GM12878 (cell line): Measurements from ENCODE around the gene TRIM54. TPM values are rescaled to one million over a fixed set of nuclear protein-coding genes. Genes with fewer than 3 reads are reported as not detected.
"Not testable (repeated sequence)": the region's sequence is repeated elsewhere in the genome, so short reads cannot be mapped to it uniquely, and the experiment has no call there.

ENCODE experiments used
- ATAC-seq: fragments of 200-7000 bp; cut with Tn5 transposase; 3 replicates; pipeline ENCODE4 v1.9.1; 2020; ENCODE audit warnings: mild to moderate bottlenecking, moderate library complexity
- BruUV-seq: library from RNA; stranded (reverse); fragments of 400-500 nt; replicated peaks from 2 replicates; lab custom pipeline; 2021; lab: Mats Ljungman, UMichigan
- CTCF ChIA-PET: fragments of 300-600 bp; sonication (Branson Sonifier 250); formaldehyde crosslinking; extraction: SDS; loops from one replicate; lab custom pipeline; 2021; ENCODE audit warnings: inconsistent platforms; lab: Yijun Ruan, JAX
- POLR2A ChIA-PET: fragments of 350-600 bp; formaldehyde crosslinking; extraction: SDS; loops from one replicate; lab custom pipeline; 2021; ENCODE audit warnings: inconsistent platforms; lab: Charles Lee
- RAD21 ChIA-PET: fragments of 300-600 bp; sonication (Branson Sonifier 250); formaldehyde crosslinking; loops from one replicate; lab custom pipeline; 2023; ENCODE audit warnings: antibody characterized with exemption; ENCODE audit not compliant: unreplicated experiment; lab: Charles Lee
- SMC1A ChIA-PET: fragments of 300-600 bp; sonication (Branson Sonifier 250); formaldehyde crosslinking; loops from one replicate; lab custom pipeline; 2023; ENCODE audit not compliant: unreplicated experiment, uncharacterized antibody; lab: Charles Lee
- DNase-seq: peaks from one replicate; pipeline ENCODE4 v3.0.0-alpha.2; 2011; ENCODE audit warnings: low read depth, low spot score
- FAIRE-seq: peaks from 3 replicates; lab custom pipeline; 2011; peaks lifted over from hg19 to GRCh38; lab: Jason Lieb, UNC
- H2AFZ ChIP-seq: 2 replicates; pipeline ENCODE4 v1.6.0; 2011; ENCODE audit warnings: low read depth, low read length, control low read depth; ENCODE audit not compliant: control insufficient read depth
- H3K27ac ChIP-seq: 2 replicates; pipeline ENCODE4 v1.5.1; 2011; ENCODE audit warnings: control low read depth; ENCODE audit not compliant: control insufficient read depth, insufficient read depth
- H3K27me3 ChIP-seq, 2 experiments: replicated peaks in 1 of 2; 2 replicates each; pipeline versions ENCODE4 v1.6.0 to v1.6.1; 2011; ENCODE audit warnings: low read length in 1 of 2; ENCODE audit not compliant: control insufficient read depth in 2 of 2, insufficient read depth in 2 of 2
- H3K36me3 ChIP-seq, 2 experiments: 2 replicates each; pipeline ENCODE4 v1.5.1; 2011; ENCODE audit warnings: low read length in 1 of 2; ENCODE audit not compliant: control insufficient read depth in 2 of 2, insufficient read depth in 2 of 2
- H3K4me1 ChIP-seq: 2 replicates; pipeline ENCODE4 v1.6.1; 2011; ENCODE audit warnings: mild to moderate bottlenecking, low read length, moderate library complexity, mixed read lengths; ENCODE audit not compliant: control insufficient read depth, insufficient read depth
- H3K4me2 ChIP-seq: 2 replicates; pipeline ENCODE4 v1.6.0; 2011; ENCODE audit warnings: control low read depth; ENCODE audit not compliant: control insufficient read depth, insufficient read depth
- H3K4me3 ChIP-seq: fragments of 200-600 bp; sonication (generic); 2 replicates; pipeline ENCODE4 v1.5.1; 2016
- H3K79me2 ChIP-seq: 2 replicates; pipeline ENCODE4 v1.6.0; 2011; ENCODE audit warnings: low read length; ENCODE audit not compliant: control insufficient read depth, insufficient read depth
- H3K9ac ChIP-seq: 2 replicates; pipeline ENCODE4 v1.8.0; 2011; ENCODE audit warnings: low read length, control low read depth, mixed read lengths; ENCODE audit not compliant: control insufficient read depth, insufficient read depth
- H3K9me3 ChIP-seq: replicated peaks from 3 replicates; pipeline ENCODE4 v1.5.1; 2011; ENCODE audit warnings: mild to moderate bottlenecking, low read length; ENCODE audit not compliant: control insufficient read depth, insufficient read depth
- H4K20me1 ChIP-seq: 2 replicates; pipeline ENCODE4 v1.6.0; 2011; ENCODE audit not compliant: control insufficient read depth, insufficient read depth
- CEBPB ChIP-seq, 2 experiments: fragments of 150-350 bp in 1 of 2; IDR thresholded peaks; 2 replicates each; pipeline ENCODE4 v1.6.1; 2012 to 2014; ENCODE audit warnings: low read depth in 2 of 2, low read length in 2 of 2, borderline replicate concordance in 1 of 2, inconsistent platforms in 1 of 2
- CHD2 ChIP-seq: IDR thresholded peaks from 2 replicates; pipeline ENCODE4 v1.6.1; 2011; ENCODE audit warnings: low read depth, low read length, improper control_type of control experiment, borderline replicate concordance
- FOXK2 ChIP-seq: fragments of 450-650 bp; IDR thresholded peaks from 2 replicates; pipeline ENCODE4 v1.6.1; 2017; ENCODE audit warnings: mild to moderate bottlenecking, moderate library complexity
- POLR2AphosphoS2 ChIP-seq: IDR thresholded peaks from 2 replicates; pipeline ENCODE4 v1.6.1; 2011; ENCODE audit warnings: low read depth, mild to moderate bottlenecking, low read length, improper control_type of control experiment, moderate library complexity
- ZNF217 ChIP-seq: fragments of 450-650 bp; IDR thresholded peaks from 2 replicates; pipeline ENCODE4 v1.6.1; 2017; ENCODE audit warnings: antibody characterized with exemption, mild to moderate bottlenecking
- ZNF274 ChIP-seq: IDR thresholded peaks from one replicate; pipeline ENCODE4 v1.8.0; 2011; ENCODE audit not compliant: insufficient read length, insufficient read depth
- WGBS: methylation state at CpG from one replicate; pipeline ENCODE4 v1.1.6; 2016; ENCODE audit warnings: low lambda C conversion rate; ENCODE audit not compliant: insufficient replicate concordance, insufficient coverage; ENCODE audit errors: missing lambda C conversion rate; 5-methylcytosine and 5-hydroxymethylcytosine counted together
- in situ Hi-C: fragments of 300-500 bp; cut with MboI; formaldehyde crosslinking; loops from 9 replicates; pipeline ENCODE4 v1.14.3; 2018; ENCODE audit warnings: mixed read lengths
- intact Hi-C: fragments of 100-400 bp; cut with micrococcal nuclease; formaldehyde crosslinking; loops from one replicate; pipeline ENCODE4 v1.14.2; 2022; ENCODE audit not compliant: unreplicated experiment
- polyA plus RNA-seq, 11 experiments: library from polyadenylated mRNA; depleted of rRNA in 4 of 11; unstranded in 6 of 11; stranded (reverse) in 5 of 11; fragments of >200 nt; fragmentation: Nextera tagmentation in 4 of 11; fragmentation: Illumina TruSeq in 1 of 11; extraction: Ambion mirVana in 4 of 11; extraction: Trizol in 1 of 11; gene quantifications; 1 replicate in 1 of 11; 2 replicates in 10 of 11; pipeline versions ENCODE4 v1.2.1 to v1.2.3, GENCODE V29; 2011 to 2016; ENCODE audit warnings: inconsistent platforms in 2 of 11, missing spikeins in 2 of 11, low read depth in 1 of 11
- total RNA-seq, 4 experiments: library from RNA; depleted of rRNA in 3 of 4; stranded (reverse); fragments of >200 nt in 3 of 4; fragmentation: Illumina TruSeq in 1 of 4; extraction: Trizol in 1 of 4; gene quantifications; 2 replicates each; pipeline versions ENCODE4 v1.2.1 to v1.2.3, GENCODE V29; 2013 to 2021

TRIM54 gene
- total and polyA plus RNA-seq, 10 of the 15 experiments (the other 5 are each of a cell fraction or from before 2014, with no cell fraction given): 0.03 to 0.08 TPM; not detected in 8

- no peak for TF ChIP-seq CEBPB (IDR thresholded peaks at IDR 0.05; ENCODE audit: borderline replicate concordance in 1 of 2, low read depth in 2 of 2, low read length in 2 of 2)
- TF ChIP-seq, all 136 proteins: peak for 0
Measured at GRCh38 chr2:27265536-27265870, 16.7 kb upstream of the TRIM54 start (continued).

- H3K4me2 ChIP-seq, H3K79me2 ChIP-seq, BruUV-seq, DNase-seq, H3K27ac ChIP-seq, H3K4me3 ChIP-seq, FAIRE-seq, intact Hi-C loops, H4K20me1 ChIP-seq, H3K9ac ChIP-seq, ATAC-seq, H2AFZ ChIP-seq, H3K9me3 ChIP-seq, in situ Hi-C loops, H3K36me3 ChIP-seq, POLR2A ChIA-PET: not testable (repeated sequence)
- Histone ChIP-seq H3K4me1 (peaks cover 20% of the 10 kb centered on the region), H3K27me3 (peaks cover 14 to 19% of the 10 kb centered on the region in 2 experiments)
- ChIA-PET RAD21 (interaction anchor here (0.7 kb wide), 1 partner anchor 1466 kb away, joined by 4 read pairs; no protein-coding TSS in a partner anchor), CTCF (interaction anchor here (1.2 to 7.9 kb wide), 2 partner anchors 10 to 13 kb away, joined by 3 to 52 read pairs; no protein-coding TSS in a partner anchor), SMC1A (interaction anchor here (4.2 kb wide), 1 partner anchor 11 kb away, joined by 20 read pairs; no protein-coding TSS in a partner anchor)
- 65% methylated on average over 13 of the region's 13 CpGs for WGBS
Measured at GRCh38 chr2:27268296-27268695, 13.9 kb upstream of the TRIM54 start.

GRCh38 chr2:27270131-27270530 lies 12.1 kb upstream of the TRIM54 start:
- peaks cover 5% of the 10 kb centered on the region; the same call in 1 of the 2 replicates for H3K4me1 ChIP-seq
- no TSS peak for BruUV-seq
- no peaks in the 10 kb centered on the region for H4K20me1 ChIP-seq
- no peak overlapping the region for H3K9ac ChIP-seq
- no peak for ATAC-seq
- POLR2A ChIA-PET: no interaction called here
- CTCF ChIA-PET: interaction anchor here (0.8 to 7.9 kb wide), 4 partner anchors 9 to 189 kb away, joined by 3 to 52 read pairs (median 3); no protein-coding TSS in a partner anchor
- RAD21 ChIA-PET: interaction anchor here (1.2 kb wide), 1 partner anchor 10 kb away, joined by 7 read pairs; no protein-coding TSS in a partner anchor
- no peak overlapping the region for H3K27ac ChIP-seq
- H3K27me3 ChIP-seq: peaks cover 0 to 3% of the 10 kb centered on the region in 2 experiments; a peak in 3 of 4 replicates
- no peaks in the 10 kb centered on the region for H3K79me2 ChIP-seq
- WGBS: 63% methylated on average over 3 of the region's 3 CpGs
- no peaks in the 10 kb centered on the region for H3K36me3 ChIP-seq
- intact Hi-C loops (no loop called here), in situ Hi-C loops (no loop called here)
- TF ChIP-seq FOXK2 (no peak), POLR2AphosphoS2 (no peak), ZNF274 (no peak), ZNF217 (no peak), CHD2 (no peak)
- TF ChIP-seq, all 136 proteins: peak for 0
- H3K4me3 ChIP-seq: no peak overlapping the region
- FAIRE-seq (no peak), DNase-seq (no peak)
- H3K9me3 ChIP-seq: no peaks in the 10 kb centered on the region
- SMC1A ChIA-PET: interaction anchor here (0.5 to 1.5 kb wide), 3 partner anchors 9 to 162 kb away, joined by 3 to 9 read pairs (median 3); no protein-coding TSS in a partner anchor
- no peak overlapping the region for H2AFZ ChIP-seq
- no peak overlapping the region for H3K4me2 ChIP-seq
